GM12873 (cell line): Measurements from ENCODE around the gene ASMTL.

Experiments used
- TF ChIP-seq, protein P1 (sequence below): IDR thresholded peaks from 2 replicates; pipeline ENCODE4 v1.5.1; 2012; ENCODE audit warnings: low read depth, mild to moderate bottlenecking, moderate library complexity, low read length, control low read depth; ENCODE audit not compliant: insufficient read depth; ENCODE audit errors: missing control alignments

ASMTL gene

DNA sequence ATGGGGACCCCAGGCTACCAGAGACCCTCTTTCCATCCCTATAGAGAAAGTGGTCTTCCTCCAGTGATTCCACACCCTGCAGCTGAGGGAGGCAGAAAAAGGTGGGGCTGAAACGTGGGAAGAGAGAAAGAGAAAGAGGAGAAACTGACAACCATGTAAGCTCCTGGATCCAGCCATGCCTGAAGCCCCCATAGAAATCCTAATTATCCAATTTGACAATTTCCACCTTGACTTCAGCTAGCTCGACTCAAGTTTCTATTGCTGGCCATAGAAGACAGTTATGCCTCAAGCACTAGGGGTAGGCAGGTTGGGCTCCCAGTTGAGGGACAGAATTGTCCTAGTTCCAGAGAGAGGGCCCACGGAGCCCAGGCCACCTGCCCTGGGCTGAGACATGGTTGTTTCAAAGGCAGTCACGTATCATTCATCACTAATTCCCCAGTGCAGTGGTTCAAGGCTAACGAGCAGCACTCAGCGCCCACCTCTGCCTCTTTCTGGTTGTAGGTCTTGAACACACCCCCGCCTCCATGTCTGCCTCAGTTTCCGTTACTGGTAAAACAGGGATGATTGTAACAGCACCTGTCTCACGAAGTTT lies 39.8 kb upstream of the ASMTL start:
- TF ChIP-seq, protein P1, sequence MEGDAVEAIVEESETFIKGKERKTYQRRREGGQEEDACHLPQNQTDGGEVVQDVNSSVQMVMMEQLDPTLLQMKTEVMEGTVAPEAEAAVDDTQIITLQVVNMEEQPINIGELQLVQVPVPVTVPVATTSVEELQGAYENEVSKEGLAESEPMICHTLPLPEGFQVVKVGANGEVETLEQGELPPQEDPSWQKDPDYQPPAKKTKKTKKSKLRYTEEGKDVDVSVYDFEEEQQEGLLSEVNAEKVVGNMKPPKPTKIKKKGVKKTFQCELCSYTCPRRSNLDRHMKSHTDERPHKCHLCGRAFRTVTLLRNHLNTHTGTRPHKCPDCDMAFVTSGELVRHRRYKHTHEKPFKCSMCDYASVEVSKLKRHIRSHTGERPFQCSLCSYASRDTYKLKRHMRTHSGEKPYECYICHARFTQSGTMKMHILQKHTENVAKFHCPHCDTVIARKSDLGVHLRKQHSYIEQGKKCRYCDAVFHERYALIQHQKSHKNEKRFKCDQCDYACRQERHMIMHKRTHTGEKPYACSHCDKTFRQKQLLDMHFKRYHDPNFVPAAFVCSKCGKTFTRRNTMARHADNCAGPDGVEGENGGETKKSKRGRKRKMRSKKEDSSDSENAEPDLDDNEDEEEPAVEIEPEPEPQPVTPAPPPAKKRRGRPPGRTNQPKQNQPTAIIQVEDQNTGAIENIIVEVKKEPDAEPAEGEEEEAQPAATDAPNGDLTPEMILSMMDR, result no peak

- TF ChIP-seq, protein P1, result no peak
These were observed 39.2 kb upstream of the ASMTL start for GRCh38 chrX:1491851-1492349.

- TF ChIP-seq, protein P1, result no peak
These were observed 36.0 kb upstream of the ASMTL start for GRCh38 chrX:1488745-1489144.

- TF ChIP-seq, protein P1, result no peak
These were observed 35.4 kb upstream of the ASMTL start for GRCh38 chrX:1488141-1488540.

DNA sequence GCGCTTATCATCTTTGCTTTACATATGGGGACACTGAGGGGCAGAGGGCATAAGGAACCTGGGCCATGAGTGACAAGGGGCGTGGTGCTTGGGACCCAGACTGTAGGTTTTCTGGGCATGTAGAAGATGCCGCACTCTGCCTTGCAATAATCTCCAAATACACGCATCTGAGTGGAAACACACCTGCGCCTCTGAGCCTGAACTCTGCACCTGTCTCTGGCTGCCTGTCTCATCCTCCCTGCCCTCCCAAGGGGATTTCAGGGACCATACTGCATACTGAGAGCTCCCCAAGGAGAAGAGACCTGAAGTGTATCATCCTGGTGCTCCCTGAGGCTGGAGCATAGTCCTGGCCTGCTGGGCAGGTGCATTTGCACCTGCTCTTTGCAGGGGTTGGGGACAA lies 34.7 kb upstream of the ASMTL start:
- TF ChIP-seq, protein P1, result no peak

DNA sequence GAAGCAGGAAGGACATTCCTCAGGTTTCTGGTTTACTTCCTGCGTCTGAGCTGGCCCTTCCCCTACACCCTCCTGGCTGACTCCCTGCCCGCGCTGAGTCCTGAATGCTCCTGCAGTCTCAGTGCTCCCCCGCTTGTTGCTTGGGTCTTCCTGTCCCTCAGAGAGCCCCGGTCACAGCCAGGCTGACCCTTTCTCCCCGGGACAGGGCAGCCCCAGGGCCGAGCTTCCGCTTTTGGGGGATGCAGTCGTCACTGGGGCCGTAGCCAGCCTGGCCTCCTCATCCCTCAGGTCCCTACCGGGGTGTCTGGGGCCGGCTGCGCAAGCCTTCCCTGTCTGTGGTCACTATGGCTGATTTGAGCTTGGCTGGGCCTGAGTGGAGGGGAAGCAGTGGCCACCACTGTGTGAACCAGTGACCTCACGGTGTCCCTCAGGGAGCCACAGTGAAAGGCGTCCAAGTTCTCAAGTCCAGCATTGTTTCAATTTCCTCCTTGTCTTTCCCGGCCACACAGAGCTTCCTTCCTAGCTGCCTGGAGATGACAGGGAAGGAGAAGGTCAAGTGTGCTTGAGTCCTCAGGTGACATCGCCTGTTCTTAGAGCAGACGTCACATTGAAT lies 34.1 kb upstream of the ASMTL start:
- TF ChIP-seq, protein P1, result no peak

- TF ChIP-seq, protein P1, result no peak
These were observed 33.5 kb upstream of the ASMTL start for GRCh38 chrX:1486177-1486576.
